ENCODE data around the gene CASP12. TPM values are rescaled to one million over a fixed set of nuclear protein-coding genes. Genes with fewer than 3 reads are reported as not detected.

Gene CASP12
- total RNA-seq, 1 donor from 2014 or later = 1.3 TPM

DNA sequence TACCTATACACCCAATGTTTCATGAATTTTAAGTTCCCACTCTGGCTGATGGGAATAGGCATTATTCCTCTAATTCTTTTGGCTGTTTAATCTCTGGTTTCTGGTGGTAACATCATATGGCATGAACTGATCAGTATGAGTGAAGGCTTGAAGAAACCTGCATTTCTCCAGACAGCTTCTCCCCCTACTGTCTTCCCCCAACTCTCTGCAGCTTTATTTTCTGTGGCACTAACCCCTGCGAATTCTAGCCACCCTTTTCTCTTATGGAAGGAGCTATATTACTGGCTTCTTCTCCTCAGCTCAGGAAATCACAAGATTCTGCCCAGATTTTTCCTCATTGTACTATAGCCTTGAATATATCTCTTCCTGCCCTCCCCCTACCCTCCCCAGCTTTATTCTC lies 57.1 kb downstream of the CASP12 start:
- no peak for DNase-seq (ENCODE audit: low read depth, low spot score)

DNA sequence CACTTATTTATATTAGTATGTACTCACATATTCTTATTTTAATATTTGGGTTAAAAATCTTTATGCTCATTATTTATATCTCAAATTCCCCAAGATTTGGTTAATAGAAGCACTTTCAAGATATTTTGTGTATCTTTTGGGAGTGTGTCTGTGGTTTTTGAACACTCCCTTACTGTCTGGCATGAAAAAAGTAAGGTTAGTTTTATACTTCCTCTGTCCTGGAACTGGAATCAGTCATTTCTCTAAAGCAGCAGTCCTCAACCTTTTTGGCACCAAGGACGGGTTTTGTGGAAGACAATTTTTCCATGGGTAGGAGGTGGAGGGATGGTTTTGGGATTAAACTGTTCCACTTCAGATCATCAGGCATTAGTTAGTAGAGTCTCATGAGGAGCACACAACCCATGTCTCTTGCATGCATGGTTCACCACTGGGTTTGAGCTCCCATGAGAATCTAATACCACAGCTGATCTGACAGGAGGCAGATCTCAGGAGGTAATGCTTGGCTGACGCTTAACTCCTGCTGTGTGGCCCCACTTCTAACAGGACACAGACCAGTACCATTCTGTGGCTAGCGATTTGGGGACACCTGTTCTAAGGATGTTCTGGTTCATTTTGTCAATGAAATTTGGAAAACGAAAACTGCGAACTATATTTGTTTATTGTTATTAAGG lies 60.2 kb downstream of the CASP12 start:
- DNase-seq (ENCODE audit: low read depth, low spot score) = no peak

DNA sequence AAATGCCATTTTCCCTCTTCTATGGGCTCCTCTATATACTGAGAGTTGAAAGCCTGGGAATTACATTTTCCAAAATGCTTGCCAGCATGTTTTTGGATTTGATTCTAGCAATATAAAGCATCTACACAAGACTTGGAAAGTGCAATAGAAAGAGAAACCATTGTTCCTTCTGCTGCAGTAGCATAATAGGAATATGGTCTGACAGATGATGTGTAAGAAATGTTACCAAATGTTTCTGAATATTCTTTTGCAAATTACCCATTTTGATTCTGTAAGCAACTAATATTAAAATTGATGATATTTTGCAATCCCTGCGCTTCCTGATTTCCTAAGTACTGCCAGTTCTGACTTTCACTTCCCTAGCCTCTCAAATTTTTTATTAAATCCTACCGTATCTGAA lies 61.6 kb downstream of the CASP12 start:
- no peak for DNase-seq (ENCODE audit: low read depth, low spot score)

Other genes with a start within 250 kb of the CASP12 start
- gene CASP4, start 70.1 kb upstream of the CASP12 start, total RNA-seq = 180 and 192 TPM in 2 replicates
- gene CASP5, start 124.7 kb upstream of the CASP12 start, total RNA-seq = not detected in 2 replicates
- gene CASP1, start 136.7 kb upstream of the CASP12 start, total RNA-seq = 6.7 and 47.4 TPM in 2 replicates
- gene CARD16, start 146.9 kb upstream of the CASP12 start, total RNA-seq = 37.5 and 84.8 TPM in 2 replicates
- gene CARD18, start 241.3 kb upstream of the CASP12 start, total RNA-seq = not detected in 2 replicates

Data from pulmonary artery endothelial cell (primary cell).